Measurements from ENCODE around the gene CPEB4.

DNA sequence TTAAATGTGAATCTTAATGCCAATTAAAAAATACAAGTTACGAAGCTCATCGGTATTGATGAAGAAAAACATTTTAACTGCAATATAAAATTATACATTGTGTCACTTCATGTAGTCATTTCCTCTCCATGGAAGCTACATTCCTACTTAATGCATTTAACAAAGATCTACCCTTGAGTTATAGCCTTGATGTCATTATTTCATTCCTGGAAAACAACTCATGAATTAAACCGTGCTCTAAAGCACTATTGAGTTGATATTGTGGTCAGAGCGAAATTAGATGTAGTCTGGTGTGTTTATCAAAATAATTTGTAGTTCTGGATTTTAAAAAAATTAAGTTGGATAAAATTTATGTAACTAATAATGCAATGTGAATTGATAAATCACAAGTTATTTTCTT, 111.9 kb downstream of the CPEB4 start:
- no peak for TF ChIP-seq POLR2A (IDR thresholded peaks at IDR 0.05)
- TF ChIP-seq, protein P1, sequence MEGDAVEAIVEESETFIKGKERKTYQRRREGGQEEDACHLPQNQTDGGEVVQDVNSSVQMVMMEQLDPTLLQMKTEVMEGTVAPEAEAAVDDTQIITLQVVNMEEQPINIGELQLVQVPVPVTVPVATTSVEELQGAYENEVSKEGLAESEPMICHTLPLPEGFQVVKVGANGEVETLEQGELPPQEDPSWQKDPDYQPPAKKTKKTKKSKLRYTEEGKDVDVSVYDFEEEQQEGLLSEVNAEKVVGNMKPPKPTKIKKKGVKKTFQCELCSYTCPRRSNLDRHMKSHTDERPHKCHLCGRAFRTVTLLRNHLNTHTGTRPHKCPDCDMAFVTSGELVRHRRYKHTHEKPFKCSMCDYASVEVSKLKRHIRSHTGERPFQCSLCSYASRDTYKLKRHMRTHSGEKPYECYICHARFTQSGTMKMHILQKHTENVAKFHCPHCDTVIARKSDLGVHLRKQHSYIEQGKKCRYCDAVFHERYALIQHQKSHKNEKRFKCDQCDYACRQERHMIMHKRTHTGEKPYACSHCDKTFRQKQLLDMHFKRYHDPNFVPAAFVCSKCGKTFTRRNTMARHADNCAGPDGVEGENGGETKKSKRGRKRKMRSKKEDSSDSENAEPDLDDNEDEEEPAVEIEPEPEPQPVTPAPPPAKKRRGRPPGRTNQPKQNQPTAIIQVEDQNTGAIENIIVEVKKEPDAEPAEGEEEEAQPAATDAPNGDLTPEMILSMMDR (IDR thresholded peaks at IDR 0.05), result no peak

All from uterus (tissue), 2 donors.